Cortex of kidney (tissue), 1 donor: ENCODE results near the gene KNTC1.
"Not testable (repeated sequence)": the region's sequence is repeated elsewhere in the genome, so short reads cannot be mapped to it uniquely, and the experiment has no call there.

Experiments
- DNase-seq: peaks from one replicate; lab custom pipeline; 2025; lab: John Stamatoyannopoulos, UW

KNTC1 gene

DNA sequence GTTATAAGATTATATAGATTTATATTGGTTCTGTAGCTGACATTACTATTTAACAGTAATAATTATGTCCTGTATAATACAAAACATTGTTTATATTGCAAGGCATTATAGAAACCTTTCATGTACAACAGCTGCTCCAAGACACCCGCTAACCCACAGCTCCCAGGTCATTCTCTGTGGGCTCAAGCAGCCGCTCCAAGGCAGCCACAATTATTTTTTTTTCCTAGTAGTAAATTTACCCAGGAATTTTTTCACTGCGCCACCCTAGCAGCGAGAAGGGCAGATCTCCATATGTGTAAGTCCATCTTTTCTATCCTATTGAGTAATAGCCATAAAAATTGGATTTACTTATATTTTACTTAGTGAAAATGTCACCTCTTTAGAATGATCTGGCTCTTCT is 36.3 kb downstream of the KNTC1 start:
- DNase-seq: no peak

DNA sequence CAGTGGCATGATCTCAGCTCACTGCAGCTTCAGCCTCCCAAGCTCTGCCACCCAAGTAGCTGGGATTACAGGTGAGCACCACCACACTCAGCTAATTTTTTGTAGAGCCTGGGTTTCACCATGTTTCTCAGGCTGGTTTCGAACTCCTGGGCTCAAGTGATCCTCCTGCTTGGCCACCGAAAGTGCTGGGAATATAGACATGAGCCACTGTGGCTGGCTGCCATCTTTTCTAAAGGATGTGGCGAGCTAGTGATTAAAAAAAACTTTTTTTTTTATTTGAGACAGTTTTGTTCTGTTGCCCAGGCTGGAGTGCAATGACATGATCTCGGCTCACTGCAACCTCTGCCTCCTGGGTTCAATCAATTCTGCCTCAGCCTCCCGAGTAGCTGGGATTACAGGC is 39.8 kb downstream of the KNTC1 start:
- DNase-seq: not testable (repeated sequence)

DNA sequence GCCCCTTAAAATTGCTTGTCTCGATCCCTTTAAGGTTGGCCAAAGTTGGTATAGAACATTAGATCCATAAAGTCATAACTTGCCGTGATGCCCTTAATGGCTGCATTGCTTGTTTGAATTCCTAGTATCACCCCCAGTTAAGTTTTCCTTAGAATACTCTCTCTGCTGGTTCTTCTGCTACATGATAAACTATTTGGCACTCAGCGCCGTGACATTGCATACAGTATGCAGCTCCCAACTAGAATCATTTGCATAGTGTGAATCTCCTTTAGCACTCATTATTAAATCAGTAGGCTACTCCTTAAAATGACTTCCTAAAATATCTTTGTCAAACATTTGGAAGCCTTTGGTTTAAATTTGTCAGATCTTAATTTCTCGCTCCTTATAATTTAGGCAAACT is 42.2 kb downstream of the KNTC1 start:
- no peak for DNase-seq

DNA sequence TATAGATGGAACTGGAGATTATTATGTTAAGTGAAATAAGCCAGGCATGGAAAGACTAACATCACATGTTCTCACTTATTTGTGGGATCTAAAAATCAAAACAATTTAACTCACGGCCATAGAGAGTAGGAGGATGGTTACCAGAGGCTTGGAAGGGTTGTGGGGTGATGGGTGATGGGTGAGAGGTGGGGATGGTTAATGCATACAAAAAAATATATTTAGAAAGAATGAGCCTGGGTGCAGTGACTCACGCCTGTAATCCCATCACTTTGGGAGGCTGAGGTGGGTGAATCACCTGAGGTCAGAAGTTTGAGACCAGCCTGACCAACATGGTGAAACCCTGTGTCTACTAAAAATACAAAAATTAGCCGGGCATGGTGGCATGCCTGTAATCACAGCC is 43.0 kb downstream of the KNTC1 start:
- not testable (repeated sequence) for DNase-seq

DNA sequence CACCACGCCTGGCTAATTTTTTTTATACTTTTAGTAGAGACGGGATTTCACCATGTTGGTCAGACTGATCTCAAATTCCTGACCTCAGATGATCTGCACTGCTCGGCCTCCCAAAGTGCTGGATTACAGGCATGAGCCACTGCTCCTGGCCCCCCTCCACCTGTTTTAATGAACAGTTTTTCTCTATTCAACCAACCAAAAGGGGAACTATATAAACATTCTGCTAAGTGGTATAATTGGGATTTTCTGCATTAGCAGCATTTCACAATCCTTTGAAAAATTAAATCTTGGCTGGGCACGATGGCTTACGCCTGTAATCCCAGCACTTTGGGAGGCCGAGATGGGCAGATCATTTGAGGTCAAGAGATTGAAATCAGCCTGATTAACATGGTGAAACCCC is 44.8 kb downstream of the KNTC1 start:
- DNase-seq: no peak

DNA sequence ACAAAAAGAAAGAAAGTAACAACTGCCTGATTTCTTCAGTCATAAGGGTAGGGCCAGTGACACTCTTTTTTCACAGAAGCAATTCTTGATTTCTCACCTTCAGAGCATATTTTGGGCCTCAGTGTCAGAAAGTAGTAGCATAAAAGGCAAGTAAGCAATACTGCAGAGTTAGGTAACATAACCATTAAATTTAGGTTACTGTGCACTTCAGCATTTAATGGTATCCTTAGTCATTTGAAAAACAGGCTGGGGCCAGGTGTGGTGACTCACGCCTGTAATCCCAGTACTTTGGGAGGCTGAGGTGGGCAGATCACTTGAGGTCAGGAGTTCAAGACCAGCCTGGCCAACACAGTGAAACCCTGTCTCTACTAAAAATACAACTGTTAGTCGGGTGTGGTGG is 56.2 kb downstream of the KNTC1 start:
- not testable (repeated sequence) for DNase-seq

DNA sequence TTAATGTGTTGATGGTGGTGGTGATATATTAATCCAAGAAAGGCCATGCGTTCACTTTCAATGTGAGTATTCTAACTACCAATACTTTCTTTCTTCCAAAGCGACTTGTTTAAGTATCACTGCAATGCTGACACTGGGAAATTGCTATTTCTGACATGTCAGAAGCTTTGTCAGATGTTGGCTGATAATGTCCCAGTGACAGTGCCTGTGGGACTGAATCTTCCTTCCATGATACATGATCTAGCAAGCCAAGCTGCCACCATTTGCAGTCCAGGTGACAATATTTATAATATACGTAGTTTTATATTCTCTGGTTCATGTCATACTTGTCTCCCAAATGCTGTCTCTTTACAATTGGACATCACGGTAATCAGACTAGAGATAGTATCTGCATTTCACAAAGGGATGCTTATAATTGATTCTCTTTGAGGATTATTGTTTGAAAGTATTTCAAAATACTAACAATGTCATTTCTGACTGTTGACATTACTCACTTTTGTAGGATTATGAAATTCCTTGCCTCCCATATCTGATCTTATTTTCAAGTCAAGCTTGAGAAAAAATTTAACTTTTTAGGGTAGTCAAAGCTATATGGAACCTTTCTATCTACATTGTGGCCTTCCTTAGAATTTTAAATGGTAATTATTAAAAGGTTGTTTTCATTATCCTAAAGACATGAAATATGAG is 57.3 kb downstream of the KNTC1 start:
- DNase-seq: no peak

DNA sequence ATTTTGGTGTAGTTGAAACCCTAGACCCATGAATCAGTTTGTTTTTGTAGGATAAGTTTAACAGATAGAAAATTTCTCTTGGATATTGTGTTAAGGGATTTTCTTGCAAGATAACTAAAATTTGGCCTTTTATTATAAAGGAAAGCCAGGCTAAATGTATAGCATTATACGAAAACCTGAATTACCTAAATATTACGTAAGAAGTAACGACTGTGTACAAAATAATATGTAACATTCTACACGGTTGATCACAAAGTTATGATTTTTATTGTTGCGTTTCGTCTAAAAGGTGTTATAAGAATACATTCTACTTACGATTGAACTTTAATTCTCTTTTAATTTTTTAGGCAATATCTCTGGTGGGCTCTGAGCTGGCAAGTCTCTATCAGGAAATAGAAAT is 63.9 kb downstream of the KNTC1 start:
- DNase-seq: no peak

DNA sequence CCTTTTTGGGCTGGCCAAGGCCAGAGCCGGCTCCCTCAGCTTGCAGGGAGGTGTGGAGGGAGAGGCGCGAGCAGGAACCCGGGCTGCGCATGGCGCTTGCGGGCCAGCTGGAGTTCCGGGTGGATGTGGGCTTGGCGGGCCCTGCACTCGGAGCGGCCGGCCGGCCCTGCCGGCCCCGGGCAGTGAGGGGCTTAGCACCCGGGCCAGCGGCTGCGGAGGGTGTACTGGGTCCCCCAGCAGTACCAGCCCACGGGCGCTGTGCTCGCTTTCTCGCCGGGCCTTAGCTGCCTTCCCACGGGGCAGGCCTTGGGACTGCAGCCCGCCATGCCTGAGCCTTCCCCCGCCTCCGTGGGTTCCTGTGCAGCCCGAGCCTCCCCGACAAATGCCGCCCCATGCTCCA is 64.9 kb downstream of the KNTC1 start:
- DNase-seq: not testable (repeated sequence)

DNA sequence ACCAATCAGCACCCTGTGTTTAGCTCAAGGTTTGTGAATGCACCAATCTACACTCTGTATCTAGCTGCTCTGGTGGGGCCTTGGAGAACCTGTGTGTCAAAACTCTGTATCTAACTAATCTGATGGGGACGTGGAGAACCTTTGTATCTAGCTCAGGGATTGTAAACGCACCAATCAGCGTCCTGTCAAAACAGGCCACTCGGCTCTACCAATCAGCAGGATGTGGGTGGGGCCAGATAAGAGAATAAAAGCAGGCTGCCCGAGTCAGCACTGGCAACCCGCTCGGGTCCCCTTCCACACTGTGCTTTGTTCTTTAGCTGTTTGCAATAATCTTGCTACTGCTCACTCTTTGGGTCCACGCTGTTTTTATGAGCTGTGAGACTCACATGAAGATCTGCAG is 65.5 kb downstream of the KNTC1 start:
- not testable (repeated sequence) for DNase-seq

DNA sequence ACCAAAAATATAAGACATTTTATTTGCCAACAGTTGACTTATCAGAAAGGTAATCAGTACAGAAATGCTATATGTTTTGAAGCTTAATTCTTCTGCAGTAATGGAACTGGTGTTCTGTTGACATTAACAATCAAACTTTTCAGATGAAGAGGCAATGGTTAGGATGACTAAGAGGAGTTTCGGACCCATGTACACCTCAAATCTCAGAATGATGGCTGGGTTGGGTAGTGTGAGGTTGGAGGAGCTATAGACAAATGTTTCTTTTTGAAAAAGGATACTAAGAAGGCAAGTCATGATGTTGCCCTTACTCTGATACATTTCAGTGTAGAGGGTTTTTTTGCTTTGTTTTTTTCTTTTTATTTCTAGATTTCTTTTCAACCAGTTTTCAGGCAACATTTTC is 66.9 kb downstream of the KNTC1 start:
- no peak for DNase-seq

DNA sequence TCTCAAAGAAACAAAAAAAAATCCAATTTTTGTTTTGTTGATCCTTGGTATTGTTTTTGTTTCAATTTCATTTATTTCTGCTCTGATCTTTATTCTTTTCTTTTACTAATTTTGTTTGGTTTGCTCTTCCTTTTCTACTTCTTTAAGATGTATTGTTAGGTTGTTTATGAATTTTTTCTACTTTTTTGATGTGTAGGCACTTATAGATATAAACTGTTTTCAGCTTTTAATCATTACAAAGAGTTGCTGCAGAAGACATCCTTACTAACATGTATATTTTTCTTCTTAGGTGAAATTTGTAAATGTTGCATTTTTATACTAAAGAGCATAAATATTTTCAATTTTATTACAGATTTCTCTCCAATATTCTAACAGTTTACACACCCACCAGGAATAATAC is 69.8 kb downstream of the KNTC1 start:
- no peak for DNase-seq

DNA sequence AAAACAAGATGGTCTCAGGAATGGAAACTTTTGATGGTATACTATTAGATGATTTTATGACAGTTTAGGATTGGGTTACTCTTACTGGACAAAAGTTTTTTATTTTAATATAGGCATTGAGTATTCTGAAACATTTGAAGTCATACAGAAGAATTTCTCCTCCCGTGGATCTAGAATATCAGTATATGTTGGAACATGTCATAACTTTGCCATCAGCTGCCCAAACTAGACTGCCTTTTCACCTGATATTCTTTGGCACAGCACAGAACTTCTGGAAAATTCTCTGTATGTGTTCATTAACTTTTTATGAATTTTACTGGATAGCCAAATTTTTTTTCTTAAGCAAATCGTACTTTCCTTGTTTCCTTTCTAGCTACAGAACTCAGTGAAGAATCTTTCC is 75.4 kb downstream of the KNTC1 start:
- no peak for DNase-seq

DNA sequence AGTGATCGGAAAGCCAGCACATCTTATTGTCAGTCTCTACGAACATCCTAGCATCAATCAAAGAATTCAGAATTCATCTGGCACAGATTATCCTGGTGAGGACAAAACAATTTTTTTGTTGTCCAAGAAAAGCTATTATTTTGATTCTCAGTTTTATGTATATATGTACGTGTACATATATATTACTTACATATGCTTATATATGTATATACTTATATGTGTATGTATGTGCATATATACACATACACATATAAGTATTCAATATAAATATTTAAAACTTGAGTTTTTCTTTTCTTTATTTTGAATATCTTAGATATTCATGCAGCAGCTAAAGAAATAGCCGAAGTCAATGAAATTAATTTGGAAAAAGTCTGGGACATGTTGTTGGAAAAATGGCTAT is 77.9 kb downstream of the KNTC1 start:
- no peak for DNase-seq

DNA sequence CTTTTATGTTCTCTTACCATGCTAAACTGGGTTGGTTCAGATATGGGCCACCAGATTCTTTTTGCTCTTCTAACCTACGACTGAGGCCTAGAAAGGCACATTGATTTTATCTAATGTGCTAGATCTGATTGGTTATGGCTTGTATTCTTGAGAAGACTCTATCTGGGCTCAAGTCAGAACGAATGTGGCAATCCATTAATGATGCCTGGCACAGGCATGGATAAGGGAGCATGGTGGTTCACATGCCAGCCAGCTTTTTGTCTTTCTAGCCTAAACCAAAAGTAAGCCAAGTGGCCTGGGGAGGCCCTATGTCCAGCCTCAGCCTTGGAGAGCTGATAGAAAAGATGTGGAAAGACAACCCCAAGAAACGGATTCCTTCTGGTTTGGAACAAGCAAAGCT is 82.7 kb downstream of the KNTC1 start:
- DNase-seq: no peak

DNA sequence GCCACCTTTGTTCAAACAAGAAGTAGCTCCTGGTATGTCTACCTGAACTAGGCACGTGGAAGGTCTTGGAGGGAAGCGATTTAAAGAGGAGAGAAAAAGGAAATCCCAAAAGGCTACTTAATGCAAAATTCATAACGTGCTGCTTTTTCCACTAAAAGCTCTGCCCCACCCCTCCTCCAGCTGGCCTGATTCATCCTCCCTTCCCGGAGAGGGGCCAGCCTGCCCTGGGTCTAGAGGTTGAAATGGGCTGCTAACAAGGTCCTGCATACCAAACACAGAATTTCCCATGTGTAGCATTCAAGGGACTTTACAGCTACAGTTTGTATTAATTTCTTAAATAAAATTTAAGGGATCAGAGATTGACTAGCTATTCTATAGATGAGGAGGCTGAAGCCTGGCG is 83.2 kb downstream of the KNTC1 start:
- DNase-seq: no peak

DNA sequence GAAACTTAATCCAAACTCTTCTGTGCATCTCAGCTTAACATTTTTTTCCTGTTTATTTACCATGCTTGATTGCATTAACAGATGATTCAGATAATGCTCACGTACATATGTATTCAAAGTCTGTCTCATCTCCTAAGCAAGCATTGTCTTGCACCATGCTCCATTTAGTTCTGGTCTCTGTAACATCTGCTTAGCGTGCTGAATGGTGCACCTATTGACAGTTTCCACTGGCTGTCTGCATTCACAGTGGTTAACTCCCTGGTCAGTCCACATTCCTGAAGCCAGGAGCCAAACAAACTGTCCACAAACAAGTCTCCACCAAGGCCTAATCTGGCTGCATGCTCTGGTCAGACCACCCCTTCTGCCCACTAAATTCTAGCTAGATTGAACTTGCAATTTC is 83.9 kb downstream of the KNTC1 start:
- DNase-seq: no peak

DNA sequence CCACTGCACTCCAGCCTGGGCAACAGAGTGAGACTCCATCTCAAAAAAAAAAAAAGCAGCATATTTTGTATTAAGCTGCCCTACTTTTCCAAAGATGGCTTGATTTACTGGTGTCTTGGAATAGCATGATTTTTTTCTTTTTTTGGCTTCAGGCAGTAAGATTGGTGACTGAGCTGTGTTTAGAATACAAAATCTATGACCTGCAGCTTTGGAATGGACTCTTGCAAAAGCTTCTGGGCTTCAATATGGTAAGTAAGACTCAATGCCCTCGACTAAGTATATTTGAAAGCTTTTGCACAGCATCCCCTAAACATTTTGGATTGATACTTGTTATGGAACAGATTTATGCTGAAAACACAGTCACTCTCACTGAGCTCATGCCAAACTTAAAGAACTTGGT is 87.8 kb downstream of the KNTC1 start:
- DNase-seq: no peak

DNA sequence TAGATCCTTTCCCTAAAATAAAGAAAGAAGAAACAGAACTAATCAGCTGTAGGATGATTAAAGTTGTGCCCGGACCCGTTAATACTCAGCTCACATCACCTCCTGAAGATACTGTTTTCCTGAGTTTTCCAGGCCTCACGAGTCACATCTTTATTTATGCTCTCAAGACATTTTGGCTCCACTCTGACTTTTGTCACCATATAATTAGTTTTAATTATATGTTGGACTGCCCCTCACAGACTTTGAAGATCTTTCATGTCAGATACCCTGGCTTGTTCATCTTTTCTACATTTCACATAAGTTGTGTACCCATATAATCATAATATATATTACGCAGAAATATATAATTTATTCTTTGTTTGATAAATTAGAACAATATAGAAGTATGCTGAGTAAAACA is 88.7 kb downstream of the KNTC1 start:
- DNase-seq: no peak

DNA sequence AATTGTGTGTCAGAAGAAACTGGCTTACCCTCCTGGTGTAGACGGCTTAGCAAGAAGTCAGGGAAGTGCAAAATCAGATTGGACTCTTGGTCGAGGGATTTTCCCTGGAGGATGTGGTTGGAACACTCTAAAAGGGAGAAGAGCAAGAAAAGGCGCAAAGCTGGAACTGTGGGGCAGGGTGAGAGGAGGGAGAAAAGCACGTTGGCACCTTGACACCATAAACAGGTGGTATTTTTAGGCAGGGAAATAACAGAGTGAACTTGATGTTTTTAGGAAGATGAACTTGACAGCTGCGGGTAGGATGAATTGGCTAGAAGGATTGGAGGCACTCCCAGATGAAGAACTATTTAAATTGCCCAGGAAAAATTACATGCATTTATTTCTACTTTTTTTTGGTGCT is 108.4 kb downstream of the KNTC1 start:
- no peak for DNase-seq

DNA sequence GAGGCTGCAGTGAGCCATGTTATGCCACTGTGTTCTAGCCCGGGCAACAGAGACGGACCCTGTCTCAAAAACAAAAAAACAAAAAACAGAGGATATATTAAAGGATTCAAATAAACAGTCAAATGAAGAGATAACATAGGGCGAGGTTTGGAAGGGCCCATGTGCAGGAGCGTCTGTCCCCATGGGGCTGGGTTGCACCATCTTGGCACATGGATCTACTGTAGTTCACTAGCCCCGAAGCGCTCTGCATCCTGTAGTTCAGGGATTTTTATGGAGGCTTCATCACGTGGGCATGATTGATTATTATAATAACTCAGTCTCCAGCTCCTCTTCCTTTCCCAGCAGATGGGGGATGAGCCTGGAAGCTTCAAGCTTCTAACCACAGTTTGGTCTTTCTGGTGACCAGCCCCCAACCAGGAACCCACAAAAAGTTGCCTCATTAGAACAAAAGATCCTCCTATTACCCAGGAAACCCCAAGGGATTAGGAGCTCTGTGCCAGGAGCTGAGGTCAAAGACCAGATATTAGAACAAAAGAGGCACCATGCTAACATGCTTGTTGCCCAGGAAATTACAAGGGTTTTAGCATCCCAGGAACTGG is 116.3 kb downstream of the KNTC1 start:
- no peak for DNase-seq

DNA sequence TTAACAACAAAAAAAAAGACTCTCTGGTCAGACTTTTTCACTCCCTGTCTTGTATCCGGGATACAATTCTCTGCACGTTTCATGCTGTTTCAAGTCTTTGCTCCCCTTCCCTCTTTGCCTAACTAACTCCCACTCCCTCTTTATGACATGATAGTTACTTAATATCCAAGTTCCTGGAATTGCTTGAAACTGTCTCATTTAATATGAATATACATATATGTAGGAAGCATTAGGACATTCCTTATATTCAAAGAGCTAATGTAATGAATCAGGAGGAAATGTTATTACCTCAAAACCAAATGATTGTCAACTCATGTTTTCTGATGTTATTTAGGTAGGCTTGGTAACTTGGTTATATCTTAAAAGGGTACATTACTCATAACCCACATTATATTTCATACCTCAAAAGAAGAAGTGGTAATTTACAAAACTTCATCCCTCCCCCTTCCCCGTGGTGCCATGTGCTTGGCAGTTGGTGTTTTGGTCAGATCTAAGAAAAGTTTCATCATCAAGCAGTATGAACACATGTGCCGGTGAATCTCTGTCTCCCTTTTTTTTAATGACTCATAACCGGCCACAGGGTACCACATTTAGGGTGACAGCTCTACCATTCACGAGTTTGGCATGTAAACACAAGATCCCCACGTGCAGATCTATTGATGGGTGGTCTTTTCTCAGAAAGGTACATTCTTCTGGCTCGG is 119.6 kb downstream of the KNTC1 start:
- DNase-seq: no peak

DNA sequence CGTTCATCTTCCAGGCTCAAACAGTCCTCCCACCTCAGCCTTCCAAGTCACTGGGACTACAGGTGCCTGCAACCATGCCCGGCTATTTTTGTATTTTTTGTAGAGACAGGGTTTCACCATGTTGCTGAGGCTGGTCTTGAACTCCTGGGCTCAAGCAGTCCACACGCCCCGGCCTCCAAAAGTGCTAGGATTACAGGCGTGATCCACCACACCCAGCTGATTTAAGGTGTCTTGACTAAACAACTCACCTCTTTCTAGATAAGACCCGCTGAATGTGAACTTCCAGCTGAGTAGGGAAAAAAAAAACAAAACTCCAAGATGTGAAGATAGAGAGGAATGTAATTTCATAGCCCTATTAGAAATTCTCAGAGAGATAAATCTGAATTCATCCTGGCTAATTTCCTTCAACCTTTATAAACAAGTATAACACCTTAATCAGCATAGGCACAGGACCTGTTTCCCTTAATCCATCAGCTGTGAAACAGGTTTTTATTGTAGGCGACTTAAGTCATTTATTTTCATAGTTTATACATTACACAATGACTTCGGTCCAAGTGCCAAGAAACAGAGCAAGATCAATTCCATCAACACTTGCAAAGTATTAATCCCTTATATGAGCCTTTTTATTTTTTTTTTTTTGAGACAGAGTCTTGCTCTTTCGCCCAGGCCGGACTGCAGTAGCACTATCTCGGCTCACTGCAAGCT is 124.6 kb downstream of the KNTC1 start:
- no peak for DNase-seq
